Activated T-helper 1 cell treated with Interleukin-2 at 50 U/mL for 16 hours (primary cell): ENCODE data around the gene SLC5A4.

Source experiments
- DNase-seq: peaks from one replicate; pipeline ENCODE4 v3.0.0-alpha.2; 2020; ENCODE audit warnings: low read depth

Gene SLC5A4

DNA sequence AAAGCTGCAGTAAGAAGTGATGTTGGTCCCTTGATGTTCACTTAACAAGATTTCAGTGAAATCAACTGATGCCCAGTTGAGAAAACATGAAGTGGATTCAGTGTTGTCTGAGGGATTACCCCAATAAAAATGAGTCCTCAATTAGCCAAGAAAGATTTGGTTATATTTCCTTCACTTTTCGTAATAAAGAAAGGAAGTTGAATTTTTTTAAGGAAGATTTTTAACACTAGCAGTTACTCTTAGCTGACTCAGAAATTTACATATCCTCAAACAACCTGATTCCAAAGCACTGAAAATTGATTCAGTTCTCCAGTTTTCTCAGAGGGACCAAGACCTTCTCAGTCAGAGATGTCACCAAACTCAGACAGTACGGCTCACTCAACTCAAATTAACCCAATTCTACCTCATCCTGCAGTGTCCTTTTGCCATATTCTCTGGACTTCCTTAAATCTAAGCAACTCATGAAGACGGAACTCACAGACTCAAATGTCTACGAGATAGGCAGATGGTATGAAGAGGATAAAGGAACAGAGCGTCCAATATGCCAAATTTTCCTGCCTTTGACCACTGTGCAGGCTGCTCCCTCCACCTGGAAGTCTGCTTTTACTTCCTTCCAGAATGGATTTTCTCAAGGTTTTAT is 22.8 kb downstream of the SLC5A4 start:
- DNase-seq = no peak

DNA sequence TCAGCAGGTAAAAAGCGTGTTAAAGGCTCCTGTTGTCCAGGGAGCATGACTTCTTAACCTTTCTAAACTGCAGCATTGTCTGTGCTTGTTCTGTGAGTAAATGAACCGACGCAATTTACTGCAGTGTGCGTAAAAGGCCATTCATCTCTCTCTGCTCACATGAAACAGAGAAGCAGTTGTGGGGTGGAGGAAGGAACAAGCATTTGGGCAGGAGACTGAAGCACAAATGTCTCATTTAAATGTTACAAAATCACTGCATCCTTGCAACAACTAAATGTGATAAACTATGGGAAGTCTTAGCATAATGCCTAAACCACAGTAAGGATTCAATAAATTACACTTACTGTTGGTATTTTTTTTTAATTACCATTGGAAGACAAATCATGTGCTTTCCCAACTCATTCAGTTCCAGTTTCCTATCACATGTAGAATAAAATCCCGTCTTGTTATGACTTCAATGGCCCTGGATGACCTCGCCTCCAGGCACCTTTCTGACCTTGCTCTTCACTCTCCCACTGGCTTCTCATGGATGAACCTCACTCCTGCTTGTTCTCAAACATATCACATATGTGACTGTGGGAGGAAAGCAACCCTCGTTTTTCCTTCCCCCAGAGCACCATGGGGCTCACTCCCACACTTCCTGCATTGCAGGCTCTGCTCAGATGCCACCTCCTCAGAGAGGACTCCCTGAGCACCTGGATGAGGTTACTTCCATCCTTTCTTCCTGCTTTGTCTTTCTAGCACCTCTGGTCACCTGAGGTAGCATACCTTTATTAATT is 28.6 kb downstream of the SLC5A4 start:
- no peak for DNase-seq

DNA sequence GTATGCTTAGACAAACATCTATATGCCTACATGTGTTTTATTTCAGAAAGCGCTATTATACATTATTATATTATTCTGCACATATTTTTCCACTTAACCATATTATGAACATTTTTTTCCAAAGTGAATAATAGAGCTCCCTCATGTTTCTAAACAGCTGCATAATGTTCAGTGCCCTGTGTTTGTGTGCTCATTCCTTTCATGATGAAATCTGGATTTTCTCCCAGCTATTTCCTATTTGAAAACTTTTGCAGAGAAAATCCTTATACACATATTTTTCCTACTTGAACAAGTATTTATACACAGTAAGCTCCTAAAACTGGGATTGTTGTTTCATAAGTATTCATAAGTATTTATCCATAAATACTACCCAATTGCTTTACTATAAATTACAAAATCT is 32.2 kb downstream of the SLC5A4 start:
- no peak for DNase-seq

GRCh38 chr22:32219026-32219425 is 36.1 kb downstream of the SLC5A4 start:
- no peak for DNase-seq

DNA sequence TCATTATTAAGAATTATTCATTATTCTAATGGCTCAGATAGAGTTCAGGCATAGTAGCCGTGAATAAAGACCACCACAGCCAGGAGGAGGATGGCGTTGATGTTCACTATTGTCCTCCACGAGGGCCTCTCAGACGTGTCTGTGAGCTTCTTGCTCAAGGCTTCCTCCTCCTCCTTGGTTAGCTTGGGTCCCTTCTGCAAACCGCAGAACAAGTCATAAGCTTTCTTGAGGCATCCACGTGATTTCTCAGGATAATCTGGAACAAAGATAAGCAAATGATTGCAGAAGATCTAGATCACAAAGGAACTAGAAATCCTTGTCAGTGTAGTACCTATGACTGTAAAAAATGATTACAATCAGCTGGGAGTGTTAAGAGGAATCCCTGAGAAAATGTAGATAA is 36.7 kb downstream of the SLC5A4 start:
- no peak for DNase-seq

DNA sequence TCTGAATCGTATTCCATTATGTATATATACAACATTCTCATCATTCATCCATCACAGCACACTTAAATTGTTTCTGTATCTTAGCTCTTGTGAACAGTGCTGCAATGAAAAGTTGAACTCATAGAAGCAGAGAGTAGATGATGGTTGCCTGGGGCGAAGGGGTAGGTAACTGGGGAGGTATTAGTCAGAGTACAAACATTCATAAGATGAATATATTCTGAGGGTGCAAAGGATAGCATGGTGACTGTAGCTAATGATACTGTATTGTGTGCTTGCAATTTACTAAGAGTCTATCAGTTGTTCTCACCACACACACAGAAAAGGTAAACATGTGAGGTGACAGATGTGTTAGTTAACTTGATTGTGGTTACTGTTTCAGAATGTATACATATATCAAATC is 37.7 kb downstream of the SLC5A4 start:
- no peak for DNase-seq

DNA sequence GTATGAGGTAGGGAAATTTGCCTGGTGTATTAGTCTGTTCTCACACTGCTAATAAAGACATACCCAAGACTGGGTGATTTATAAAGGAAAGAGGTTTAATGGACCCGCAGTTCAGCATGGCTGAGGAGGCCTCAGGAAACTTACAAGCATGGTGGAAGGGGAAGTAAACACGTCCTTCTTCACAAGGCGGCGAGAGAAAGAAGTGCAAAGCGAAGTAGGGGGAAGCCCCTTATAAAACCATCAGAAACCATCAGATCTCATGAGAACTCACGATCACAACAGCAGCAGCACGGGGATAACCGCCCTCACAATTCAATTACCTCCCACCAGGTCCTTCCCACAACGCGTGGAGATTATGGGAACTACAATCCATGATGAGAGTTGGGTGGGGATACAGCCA is 38.2 kb downstream of the SLC5A4 start:
- no peak for DNase-seq

- DNase-seq = no peak
Observed at GRCh38 chr22:32211011-32211410, 44.1 kb downstream of the SLC5A4 start.

GRCh38 chr22:32208681-32209080 is 46.5 kb downstream of the SLC5A4 start:
- no peak for DNase-seq

GRCh38 chr22:32207971-32208480 is 47.1 kb downstream of the SLC5A4 start:
- DNase-seq = no peak

- no peak for DNase-seq
Observed at GRCh38 chr22:32206774-32207758, 48.1 kb downstream of the SLC5A4 start.

DNA sequence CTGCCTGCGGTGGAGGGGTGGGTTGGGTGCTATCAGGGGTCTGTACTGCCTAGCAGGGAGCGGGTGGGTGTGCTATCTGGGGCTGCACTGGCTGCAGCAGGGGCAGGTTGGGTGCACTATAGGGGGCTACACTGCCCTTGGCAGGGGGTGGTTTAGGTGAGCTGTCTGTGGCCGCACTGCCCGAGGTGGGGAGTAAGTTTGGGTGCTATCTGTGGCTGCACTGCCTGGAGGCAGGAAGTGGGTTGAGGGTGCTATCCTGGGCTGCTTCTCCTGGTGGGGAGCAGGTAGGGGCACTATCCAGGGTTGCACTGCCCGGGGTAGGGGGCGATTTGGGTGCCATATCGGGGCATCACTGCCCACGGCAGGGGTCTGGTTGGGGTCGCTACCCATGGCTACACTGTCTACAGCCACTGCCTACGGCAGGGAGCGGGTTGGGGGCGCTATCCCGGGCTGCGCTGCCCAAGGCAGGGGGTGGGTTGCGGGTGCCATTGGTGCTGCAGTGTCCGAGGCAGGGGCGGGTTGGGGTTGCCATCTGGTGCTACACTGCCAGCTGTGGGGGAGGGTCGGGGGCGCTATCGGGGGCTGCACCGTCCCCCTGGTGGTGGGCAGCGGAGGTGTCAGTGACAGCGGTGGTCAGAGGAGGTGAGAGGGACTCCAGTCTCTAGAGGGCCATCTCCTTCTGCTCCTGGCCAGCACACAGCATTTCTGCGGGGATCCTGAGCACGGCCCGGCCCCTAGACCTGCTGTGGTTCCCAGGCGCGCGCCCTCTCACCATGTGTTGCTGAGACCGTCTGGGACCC is 49.0 kb downstream of the SLC5A4 start:
- no peak for DNase-seq

DNA sequence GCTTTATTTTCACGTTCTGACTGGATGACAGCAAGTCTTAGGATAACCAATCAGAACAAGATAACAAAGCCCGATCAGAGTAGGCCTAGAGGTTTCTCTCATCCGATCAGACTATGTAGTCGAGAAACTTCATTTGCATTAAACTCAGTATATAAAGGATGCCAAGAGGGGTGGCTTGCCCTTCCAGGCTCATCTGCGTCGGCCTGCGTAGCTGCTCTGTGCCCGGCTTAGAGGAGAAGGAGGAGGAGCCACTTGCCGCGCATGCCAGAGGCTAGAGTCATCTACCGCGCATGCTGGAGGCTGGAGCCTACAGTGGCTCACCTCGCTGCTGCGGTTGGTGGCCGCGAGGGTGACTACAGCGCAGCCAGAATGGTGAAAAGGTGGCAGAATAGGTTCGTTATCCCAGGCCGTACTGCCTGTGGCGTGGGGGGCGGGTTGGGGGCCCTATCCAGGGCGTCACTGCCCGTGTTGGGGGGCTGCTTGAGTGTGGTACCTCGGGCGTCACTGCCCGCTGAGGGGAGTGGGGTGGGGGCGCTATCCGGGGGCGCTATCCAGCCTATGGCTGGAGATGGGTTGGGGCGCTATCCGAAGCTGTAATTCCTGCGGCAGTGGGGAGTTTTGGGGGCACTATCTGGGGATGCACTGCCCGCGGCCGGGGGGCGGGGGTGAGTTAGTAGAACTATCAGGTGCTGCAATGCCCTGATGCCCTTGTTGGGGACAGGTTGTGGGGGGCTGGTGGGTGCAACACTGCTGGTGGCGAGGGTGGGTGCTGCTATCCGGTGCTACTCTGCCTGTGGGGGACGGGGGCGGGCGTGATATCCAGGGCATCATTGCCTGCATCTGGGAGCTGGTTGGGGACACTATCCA is 50.1 kb downstream of the SLC5A4 start, which contains the start of gene RFPL2:
TSS of gene RFPL2 (minus strand) at position 218 of the 867 bp plus-strand sequence. CDS start 2,622 bp downstream, outside the sequence.
- DNase-seq = no peak

GRCh38 chr22:32204040-32204855 is 50.9 kb downstream of the SLC5A4 start:
- no peak for DNase-seq

DNA sequence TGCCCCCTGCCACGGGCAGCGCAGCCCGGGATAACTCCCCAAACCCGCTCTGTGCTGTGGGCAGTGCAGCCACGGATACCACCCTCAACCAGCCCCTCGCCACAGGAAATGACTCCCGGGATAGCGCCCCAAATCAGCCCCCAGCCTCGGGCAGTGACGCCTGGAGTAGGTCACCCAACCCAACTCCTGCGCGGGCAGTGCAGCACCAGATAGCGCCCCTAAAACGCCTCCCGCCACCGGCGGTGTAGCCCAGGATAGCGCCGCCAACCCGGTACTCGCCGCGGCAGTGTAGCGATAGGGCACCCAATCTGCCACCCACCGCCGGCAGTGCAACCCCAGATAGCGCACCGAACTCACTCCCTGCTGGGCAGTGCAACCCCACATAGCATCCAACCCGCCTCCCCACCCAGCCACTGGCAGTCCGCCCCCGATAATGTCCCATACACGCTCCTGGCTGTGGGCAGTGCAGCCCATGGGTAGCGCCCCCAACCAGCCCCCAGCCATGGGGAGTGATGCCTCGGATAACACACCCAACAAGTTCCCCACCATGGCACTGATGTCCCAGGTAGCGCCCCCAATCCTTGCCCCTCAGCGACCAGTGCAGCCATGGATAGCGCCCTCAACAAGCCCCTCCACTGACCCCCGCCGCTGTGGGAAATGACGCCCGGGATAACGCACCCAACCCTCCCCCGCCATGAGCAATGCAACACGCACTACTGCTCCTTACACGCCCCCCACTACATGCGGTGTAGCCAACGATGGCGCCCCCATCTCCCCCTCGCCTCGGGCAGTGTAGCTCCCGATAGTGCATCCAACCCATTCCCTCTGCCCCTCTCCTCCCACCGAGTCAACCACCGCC is 51.7 kb downstream of the SLC5A4 start:
- DNase-seq = no peak

- DNase-seq = no peak
Observed at GRCh38 chr22:32202539-32203180, 52.5 kb downstream of the SLC5A4 start.

GRCh38 chr22:32202161-32202538 is 53.0 kb downstream of the SLC5A4 start:
- DNase-seq = no peak

DNA sequence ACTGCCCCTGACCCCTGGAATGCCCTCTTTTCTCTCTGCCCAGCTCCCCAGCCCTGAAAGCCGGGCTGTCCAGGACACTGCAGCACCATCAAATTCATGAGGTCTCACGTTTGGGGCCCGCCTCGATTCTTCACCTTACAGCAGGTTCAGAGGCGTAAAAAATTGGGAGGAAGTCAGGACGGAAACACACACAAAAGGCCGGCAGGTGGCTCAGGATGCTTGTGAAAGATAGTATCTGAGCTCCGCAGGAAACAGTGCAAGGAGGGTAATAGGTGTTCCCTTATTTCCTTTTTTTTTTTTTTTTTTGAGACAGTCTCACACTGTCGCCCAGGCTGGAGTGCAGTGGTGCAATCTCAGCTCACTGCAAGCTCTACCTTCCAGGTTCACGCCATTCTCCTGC is 54.4 kb downstream of the SLC5A4 start:
- DNase-seq = no peak
